ENCODE data around the gene TRPV5. TPM values are rescaled to one million over a fixed set of nuclear protein-coding genes. Genes with fewer than 3 reads are reported as not detected.

TRPV5 gene
- total and polyA plus RNA-seq, 2 experiments from 2014 or later = not detected

- no peaks in the 10 kb centered on the region for H3K4me1 ChIP-seq (ENCODE audit: insufficient read depth)
- 14 to 18% methylated on average over 10 of the region's 10 CpGs for WGBS, 2 experiments (ENCODE audit: low coverage in 1 of 2, low lambda C conversion rate in 2 of 2, missing lambda C conversion rate in 2 of 2)
- H3K36me3 ChIP-seq (ENCODE audit: low read depth) = no peaks in the 10 kb centered on the region
- peaks cover 10% of the 10 kb centered on the region; the same call in 1 of the 2 replicates for H3K27me3 ChIP-seq (replicated peaks; ENCODE audit: insufficient read depth)
- no peaks in the 10 kb centered on the region for H3K9me2 ChIP-seq (ENCODE audit: insufficient read depth)
- H4K20me1 ChIP-seq (ENCODE audit: insufficient read depth) = no peaks in the 10 kb centered on the region
- no peak overlapping the region for H3K9ac ChIP-seq
- no peaks in the 10 kb centered on the region for H3F3A ChIP-seq (ENCODE audit: insufficient read depth)
- TF ChIP-seq EZH2phosphoT487 (IDR thresholded peaks at IDR 0.05; ENCODE audit: insufficient read depth, low read depth) = no peak
- no peak for TF ChIP-seq EZH2 (IDR thresholded peaks at IDR 0.05; ENCODE audit: insufficient read depth, poor library complexity, severe bottlenecking)
- no peak overlapping the region for H3K4me3 ChIP-seq
- no peak overlapping the region for H3K4me2 ChIP-seq (ENCODE audit: unreplicated experiment)
- no peaks in the 10 kb centered on the region for H3K9me3 ChIP-seq (ENCODE audit: low read depth)
- in situ Hi-C loops (cut with MboI) = no loop called here
- H2AFZ ChIP-seq = no peak overlapping the region
- no peak for DNase-seq
- H3K79me2 ChIP-seq (ENCODE audit: insufficient read depth) = no peaks in the 10 kb centered on the region
- H3K27ac ChIP-seq = no peak overlapping the region
Measured at GRCh38 chr7:142940966-142941535, 7.5 kb upstream of the TRPV5 start.

- H3K27me3 ChIP-seq (replicated peaks; ENCODE audit: insufficient read depth) = peaks cover 10% of the 10 kb centered on the region; the same call in 1 of the 2 replicates
- DNase-seq = no peak
- H3K4me1 ChIP-seq (ENCODE audit: insufficient read depth) = no peaks in the 10 kb centered on the region
- H3K79me2 ChIP-seq (ENCODE audit: insufficient read depth) = no peaks in the 10 kb centered on the region
- H3F3A ChIP-seq (ENCODE audit: insufficient read depth) = no peaks in the 10 kb centered on the region
- H4K20me1 ChIP-seq (ENCODE audit: insufficient read depth) = no peaks in the 10 kb centered on the region
- in situ Hi-C loops (cut with MboI) = no loop called here
- H3K36me3 ChIP-seq (ENCODE audit: low read depth) = no peaks in the 10 kb centered on the region
- no peak within 1 kb of the TSS for H2AFZ ChIP-seq
- no peaks in the 10 kb centered on the region for H3K9me2 ChIP-seq (ENCODE audit: insufficient read depth)
- H3K9ac ChIP-seq = no peak within 1 kb of the TSS
- no peak within 1 kb of the TSS for H3K4me2 ChIP-seq (ENCODE audit: unreplicated experiment)
- no peak within 1 kb of the TSS for H3K27ac ChIP-seq
- no peaks in the 10 kb centered on the region for H3K9me3 ChIP-seq (ENCODE audit: low read depth)
- H3K4me3 ChIP-seq = no peak within 1 kb of the TSS
- 30 to 32% methylated on average over 10 of the region's 10 CpGs for WGBS, 2 experiments (ENCODE audit: low coverage in 1 of 2, low lambda C conversion rate in 2 of 2, missing lambda C conversion rate in 2 of 2)
- TF ChIP-seq EZH2 (IDR thresholded peaks at IDR 0.05; ENCODE audit: insufficient read depth, poor library complexity, severe bottlenecking) (no peak), EZH2phosphoT487 (IDR thresholded peaks at IDR 0.05; ENCODE audit: insufficient read depth, low read depth) (no peak)
Measured at GRCh38 chr7:142939226-142939910, 5.8 kb upstream of the TRPV5 start, which contains the start of gene LLCFC1. LLCFC1 (plus strand) TSS chr7:142939484; CDS start chr7:142939622, 138 bp downstream.

- in situ Hi-C loops (cut with MboI) = no loop called here
- WGBS, 2 experiments (ENCODE audit: low coverage in 1 of 2, low lambda C conversion rate in 2 of 2, missing lambda C conversion rate in 2 of 2) = 51 to 63% methylated on average over 4 of the region's 4 CpGs
- Histone ChIP-seq H3K27ac (no peak overlapping the region), H3K9me2 (ENCODE audit: insufficient read depth) (no peaks in the 10 kb centered on the region), H3K27me3 (replicated peaks; ENCODE audit: insufficient read depth) (peaks cover 10% of the 10 kb centered on the region; the same call in 1 of the 2 replicates), H3K79me2 (ENCODE audit: insufficient read depth) (no peaks in the 10 kb centered on the region), H3K4me2 (ENCODE audit: unreplicated experiment) (no peak overlapping the region), H3K4me1 (ENCODE audit: insufficient read depth) (no peaks in the 10 kb centered on the region), H4K20me1 (ENCODE audit: insufficient read depth) (no peaks in the 10 kb centered on the region), H2AFZ (no peak overlapping the region), H3K9ac (no peak overlapping the region), H3K4me3 (no peak overlapping the region), H3F3A (ENCODE audit: insufficient read depth) (no peaks in the 10 kb centered on the region), H3K9me3 (ENCODE audit: low read depth) (no peaks in the 10 kb centered on the region), H3K36me3 (ENCODE audit: low read depth) (no peaks in the 10 kb centered on the region)
- TF ChIP-seq EZH2 (IDR thresholded peaks at IDR 0.05; ENCODE audit: insufficient read depth, poor library complexity, severe bottlenecking) = no peak
- no peak for TF ChIP-seq EZH2phosphoT487 (IDR thresholded peaks at IDR 0.05; ENCODE audit: insufficient read depth, low read depth)
- no peak for DNase-seq
Measured at GRCh38 chr7:142938611-142939010, 5.1 kb upstream of the TRPV5 start.

- Histone ChIP-seq H4K20me1 (ENCODE audit: insufficient read depth) (no peaks in the 10 kb centered on the region), H3K4me1 (ENCODE audit: insufficient read depth) (no peaks in the 10 kb centered on the region), H3K9me3 (ENCODE audit: low read depth) (no peaks in the 10 kb centered on the region), H3K9ac (no peak overlapping the region), H3K4me2 (ENCODE audit: unreplicated experiment) (no peak overlapping the region), H3K79me2 (ENCODE audit: insufficient read depth) (no peaks in the 10 kb centered on the region), H3K27me3 (replicated peaks; ENCODE audit: insufficient read depth) (peaks cover 6% of the 10 kb centered on the region; the same call in 1 of the 2 replicates), H3K9me2 (ENCODE audit: insufficient read depth) (no peaks in the 10 kb centered on the region), H3K36me3 (ENCODE audit: low read depth) (no peaks in the 10 kb centered on the region), H2AFZ (no peak overlapping the region), H3F3A (ENCODE audit: insufficient read depth) (no peaks in the 10 kb centered on the region), H3K27ac (no peak overlapping the region), H3K4me3 (no peak overlapping the region)
- in situ Hi-C loops (cut with MboI) = no loop called here
- TF ChIP-seq EZH2 (IDR thresholded peaks at IDR 0.05; ENCODE audit: insufficient read depth, poor library complexity, severe bottlenecking) (no peak), EZH2phosphoT487 (IDR thresholded peaks at IDR 0.05; ENCODE audit: insufficient read depth, low read depth) (no peak)
- no peak for DNase-seq
- 27 to 34% methylated on average over 10 to 12 of the region's 12 CpGs for WGBS, 2 experiments (ENCODE audit: low coverage in 1 of 2, low lambda C conversion rate in 2 of 2, missing lambda C conversion rate in 2 of 2)
Measured at GRCh38 chr7:142935941-142936565, 2.5 kb upstream of the TRPV5 start.
